Endothelial cell of umbilical vein (primary cell): ENCODE data around the gene ENC1. TPM values are rescaled to one million over a fixed set of nuclear protein-coding genes. Genes with fewer than 3 reads are reported as not detected.

ENCODE experiments used
- BruUV-seq: library from RNA; stranded (reverse); fragments of 400-500 nt; replicated peaks from 2 replicates; lab custom pipeline; 2021; lab: Mats Ljungman, UMichigan
- CTCF ChIA-PET: fragments of 300-600, 350-600 bp; sonication (Branson Sonifier 250); formaldehyde crosslinking; loops from one replicate; lab custom pipeline; 2021; ENCODE audit warnings: antibody characterized with exemption, inconsistent platforms; lab: Charles Lee
- POLR2A ChIA-PET: fragments of 300-600, 350-600 bp; sonication (Branson Sonifier 250); formaldehyde crosslinking; loops from one replicate; lab custom pipeline; 2021; ENCODE audit warnings: antibody characterized with exemption, inconsistent platforms; lab: Charles Lee
- DNase-seq: peaks from one replicate; pipeline ENCODE4 v3.0.0-alpha.2; 2011; ENCODE audit warnings: low read depth, low spot score
- FAIRE-seq: peaks from 2 replicates; lab custom pipeline; 2011; peaks lifted over from hg19 to GRCh38; lab: Jason Lieb, UNC
- H2AFZ ChIP-seq: 2 replicates; pipeline ENCODE4 v1.6.0; 2012; ENCODE audit warnings: low read depth, low read length, control low read depth, inconsistent platforms
- H3K27ac ChIP-seq: 2 replicates; pipeline ENCODE4 v1.5.1; 2011; ENCODE audit warnings: low read depth, mild to moderate bottlenecking, control low read depth, low read length, moderate library complexity; ENCODE audit not compliant: insufficient read depth
- H3K27me3 ChIP-seq, 2 experiments: 2 replicates each; pipeline versions ENCODE4 v1.6.0 to v1.6.1; 2011; ENCODE audit warnings: low read length in 2 of 2, mixed read lengths in 1 of 2; ENCODE audit not compliant: control insufficient read depth in 2 of 2, insufficient read depth in 2 of 2
- H3K36me3 ChIP-seq, 2 experiments: 2 replicates in 1 of 2; 3 replicates in 1 of 2; pipeline ENCODE4 v1.5.1; 2011; ENCODE audit warnings: low read length in 2 of 2, mild to moderate bottlenecking in 1 of 2, moderate library complexity in 1 of 2; ENCODE audit not compliant: control insufficient read depth in 2 of 2, insufficient read depth in 2 of 2; ENCODE audit errors: extremely low read depth in 1 of 2
- H3K4me1 ChIP-seq: 3 replicates; pipeline ENCODE4 v1.5.1; 2011; ENCODE audit warnings: mild to moderate bottlenecking, low read length; ENCODE audit not compliant: control insufficient read depth, insufficient read depth; ENCODE audit errors: extremely low read depth
- H3K4me2 ChIP-seq: 2 replicates; pipeline ENCODE4 v1.6.1; 2011; ENCODE audit warnings: low read length, control low read depth, mixed read lengths; ENCODE audit not compliant: insufficient read depth
- H3K4me3 ChIP-seq, 3 experiments: fragments of 200-600 bp in 1 of 3; sonication (generic), shearing (Covaris generic) in 1 of 3; replicated peaks in 1 of 3; 2 replicates each; pipeline ENCODE4 v1.5.1; 2011 to 2016; ENCODE audit warnings: control low read depth in 3 of 3, low read length in 3 of 3, mild to moderate bottlenecking in 2 of 3, inconsistent platforms in 1 of 3, low read depth in 1 of 3, moderate library complexity in 1 of 3; ENCODE audit not compliant: insufficient read depth in 1 of 3
- H3K79me2 ChIP-seq: 2 replicates; pipeline ENCODE4 v1.6.0; 2012; ENCODE audit warnings: low read length, inconsistent platforms; ENCODE audit not compliant: control insufficient read depth, insufficient read depth
- H3K9ac ChIP-seq: replicated peaks from 2 replicates; pipeline ENCODE3; 2011; ENCODE audit warnings: low read length, control low read depth; ENCODE audit not compliant: insufficient read depth; ENCODE audit errors: extremely low read depth
- H3K9me1 ChIP-seq: replicated peaks from 3 replicates; pipeline ENCODE4 v1.6.0; 2011; ENCODE audit warnings: mild to moderate bottlenecking, low read length; ENCODE audit not compliant: control insufficient read depth, insufficient read depth; ENCODE audit errors: extremely low read depth
- H3K9me3 ChIP-seq: replicated peaks from 2 replicates; pipeline ENCODE4 v1.5.1; 2012; ENCODE audit warnings: low read length, inconsistent platforms; ENCODE audit not compliant: control insufficient read depth, insufficient read depth
- H4K20me1 ChIP-seq: replicated peaks from 2 replicates; pipeline ENCODE3; 2011; ENCODE audit warnings: mild to moderate bottlenecking, low read length; ENCODE audit not compliant: control insufficient read depth, insufficient read depth; ENCODE audit errors: extremely low read depth
- FOS ChIP-seq: IDR thresholded peaks from 2 replicates; pipeline ENCODE4 v1.6.1; 2011; ENCODE audit warnings: mild to moderate bottlenecking, low read length, moderate library complexity, borderline replicate concordance; ENCODE audit not compliant: insufficient read depth
- GATA2 ChIP-seq: IDR thresholded peaks from 2 replicates; pipeline ENCODE4 v1.7.0; 2011; ENCODE audit warnings: low read depth, mild to moderate bottlenecking, moderate library complexity, mixed read lengths, low read length; ENCODE audit not compliant: insufficient read length, insufficient read depth
- JUN ChIP-seq: IDR thresholded peaks from 2 replicates; pipeline ENCODE4 v1.6.1; 2011; ENCODE audit warnings: borderline replicate concordance, low read depth; ENCODE audit not compliant: insufficient read length, insufficient read depth
- MYC ChIP-seq: IDR thresholded peaks from one replicate; pipeline ENCODE4 v1.6.1; 2011; ENCODE audit warnings: mild to moderate bottlenecking, low read depth, low read length
- POLR2A ChIP-seq: IDR thresholded peaks from 2 replicates; pipeline ENCODE4 v1.6.1; 2012; ENCODE audit warnings: low read depth, mild to moderate bottlenecking, control low read depth, low read length
- POLR2AphosphoS5 ChIP-seq: IDR thresholded peaks from 2 replicates; pipeline ENCODE4 v1.6.1; 2012; ENCODE audit warnings: low read depth, mild to moderate bottlenecking, control low read depth, low read length, moderate library complexity; ENCODE audit not compliant: insufficient read depth
- dilution Hi-C: fragments of 300-500 bp; cut with MboI; formaldehyde crosslinking; loops from one replicate; pipeline ENCODE4 v1.15.0; 2019; ENCODE audit warnings: low sequenced_read_pairs; ENCODE audit not compliant: extremely low pct_ligation_motif_present
- intact Hi-C: fragments of 100-400 bp; cut with micrococcal nuclease; formaldehyde crosslinking; loops from one replicate; pipeline ENCODE4 v1.10.0; 2022
- polyA plus RNA-seq, 4 experiments: library from polyadenylated mRNA; depleted of rRNA in 3 of 4; stranded (reverse) in 3 of 4; unstranded in 1 of 4; fragments of >200 nt; gene quantifications; 2 replicates each; pipeline versions ENCODE4 v1.2.1 to v1.2.3, GENCODE V29; 2011 to 2012; ENCODE audit warnings: missing spikeins in 1 of 4
- total RNA-seq: library from RNA; stranded (reverse); gene quantifications from 2 replicates; pipeline ENCODE4 v1.2.3, GENCODE V29; 2021
- TF ChIP-seq, protein P1 (sequence below): IDR thresholded peaks from 2 replicates; pipeline ENCODE4 v1.6.1; 2011; ENCODE audit not compliant: insufficient read depth, insufficient read length
- TF ChIP-seq, protein P2 (sequence below), 2 donors: IDR thresholded peaks; 1 replicate in 1 of 2; 2 replicates in 1 of 2; pipeline ENCODE4 v1.5.1; 2011; ENCODE audit warnings: low read length in 2 of 2, mild to moderate bottlenecking in 2 of 2, moderate library complexity in 2 of 2, control low read depth in 1 of 2, inconsistent platforms in 1 of 2, low read depth in 1 of 2; ENCODE audit not compliant: insufficient read depth in 1 of 2; ENCODE audit errors: extremely low read depth in 1 of 2

Gene ENC1
- total and polyA plus RNA-seq, 2 donors (not counting 3 experiments of a cell fraction or from before 2014, with no cell fraction given) = 42.2 to 53.3 TPM

DNA sequence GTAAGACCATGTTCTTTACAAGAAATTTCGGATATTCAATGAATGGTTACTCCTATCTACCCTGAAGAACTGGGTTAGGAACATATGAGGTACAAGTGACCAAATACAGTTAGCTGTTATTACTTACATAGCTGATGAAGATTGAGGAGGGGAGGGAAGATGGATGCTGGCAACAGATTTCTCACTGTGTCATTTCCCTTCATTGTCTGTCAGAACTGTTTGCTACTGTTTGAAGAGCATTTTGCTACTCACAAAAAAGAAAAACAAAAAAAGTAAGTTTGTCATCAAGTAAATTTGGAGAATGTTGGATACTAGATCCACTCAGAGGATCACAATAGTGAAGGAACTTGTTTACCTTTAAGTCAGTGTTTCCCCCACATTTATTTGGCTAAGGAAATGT is 53.7 kb downstream of the ENC1 start:
- Histone ChIP-seq H3K9me3 (no peaks in the 10 kb centered on the region), H3K79me2 (no peaks in the 10 kb centered on the region), H3K9ac (peak overlapping the region; percentile 28), H4K20me1 (no peaks in the 10 kb centered on the region), H2AFZ (peak overlapping the region; percentile 49), H3K4me2 (peak overlapping the region; percentile 43), H3K27ac (peak overlapping the region; percentile 79), H3K4me1 (peaks cover 32% of the 10 kb centered on the region), H3K9me1 (no peaks in the 10 kb centered on the region), H3K36me3 (no peaks in the 10 kb centered on the region), H3K4me3 (no peak overlapping the region), H3K27me3 (no peaks in the 10 kb centered on the region)
- POLR2A ChIA-PET = interaction anchor here (0.8 to 1.5 kb wide), 3 partner anchors 9 to 54 kb away, joined by 3 to 5 read pairs (median 4); partner anchors contain the start of gene ENC1
- CTCF ChIA-PET = interaction anchor here (0.9 to 1.6 kb wide), 3 partner anchors 11 to 54 kb away, joined by 3 to 6 read pairs (median 4); partner anchors contain the start of gene ENC1
- dilution Hi-C loops = no loop called here
- DNase-seq (peak; percentile 74), FAIRE-seq (peak; percentile 28)
- TF ChIP-seq FOS (no peak), GATA2 (no peak), MYC (no peak), JUN (peak; percentile 11), POLR2A (no peak), POLR2AphosphoS5 (no peak)
- TF ChIP-seq, protein P1, sequence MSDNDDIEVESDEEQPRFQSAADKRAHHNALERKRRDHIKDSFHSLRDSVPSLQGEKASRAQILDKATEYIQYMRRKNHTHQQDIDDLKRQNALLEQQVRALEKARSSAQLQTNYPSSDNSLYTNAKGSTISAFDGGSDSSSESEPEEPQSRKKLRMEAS = no peak
- TF ChIP-seq, protein P2, sequence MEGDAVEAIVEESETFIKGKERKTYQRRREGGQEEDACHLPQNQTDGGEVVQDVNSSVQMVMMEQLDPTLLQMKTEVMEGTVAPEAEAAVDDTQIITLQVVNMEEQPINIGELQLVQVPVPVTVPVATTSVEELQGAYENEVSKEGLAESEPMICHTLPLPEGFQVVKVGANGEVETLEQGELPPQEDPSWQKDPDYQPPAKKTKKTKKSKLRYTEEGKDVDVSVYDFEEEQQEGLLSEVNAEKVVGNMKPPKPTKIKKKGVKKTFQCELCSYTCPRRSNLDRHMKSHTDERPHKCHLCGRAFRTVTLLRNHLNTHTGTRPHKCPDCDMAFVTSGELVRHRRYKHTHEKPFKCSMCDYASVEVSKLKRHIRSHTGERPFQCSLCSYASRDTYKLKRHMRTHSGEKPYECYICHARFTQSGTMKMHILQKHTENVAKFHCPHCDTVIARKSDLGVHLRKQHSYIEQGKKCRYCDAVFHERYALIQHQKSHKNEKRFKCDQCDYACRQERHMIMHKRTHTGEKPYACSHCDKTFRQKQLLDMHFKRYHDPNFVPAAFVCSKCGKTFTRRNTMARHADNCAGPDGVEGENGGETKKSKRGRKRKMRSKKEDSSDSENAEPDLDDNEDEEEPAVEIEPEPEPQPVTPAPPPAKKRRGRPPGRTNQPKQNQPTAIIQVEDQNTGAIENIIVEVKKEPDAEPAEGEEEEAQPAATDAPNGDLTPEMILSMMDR (IDR thresholded peaks at IDR 0.05; ENCODE audit: extremely low read depth in 1 of 2, insufficient read depth in 1 of 2, low read depth in 1 of 2, low read length in 2 of 2) = no peak
- no TSS peak for BruUV-seq
- intact Hi-C loops = loop anchor here (5.0 kb wide), 1 partner anchor 155 kb away; no protein-coding TSS in a partner anchor
